Measurements from ENCODE around the gene CERS5. TPM values are rescaled to one million over a fixed set of nuclear protein-coding genes. Genes with fewer than 3 reads are reported as not detected.

CERS5 gene
- total RNA-seq, 8 experiments from 2014 or later, result 18.9 to 87.0 (median 57.7) TPM

- Histone ChIP-seq H3K4me3 (no peak overlapping the region), H3K27ac (no peak overlapping the region), H3K4me1 (replicated peaks in 1 of 2) (peaks cover 8 to 17% of the 10 kb centered on the region in 2 donors)
- in situ Hi-C loops (cut with MboI; ENCODE audit: low pct_unique_long_range_greater_than_20kb in 2 of 9, low sequenced_read_pairs in 9 of 9, unreplicated experiment in 9 of 9), result no loop called here
- ATAC-seq (replicated peaks in 6 of 8), result no peak
- 38 to 81% (median 65%) methylated on average over 2 to 4 of the region's 14 CpGs; no CpG with 5 or more reads in 6 of the 10 experiments for WGBS, 10 experiments
These were observed 62.5 kb downstream of the CERS5 start for GRCh38 chr12:50104417-50105366.

- Histone ChIP-seq H3K4me3 (no peak within 1 kb of the TSS), H3K4me1 (replicated peaks in 1 of 2) (peaks cover 8 to 15% of the 10 kb centered on the region in 2 donors), H3K27ac (no peak within 1 kb of the TSS)
- peak; percentile 60 to 94 (median 90) for ATAC-seq (replicated peaks in 6 of 8)
- 18 to 26% (median 20%) methylated on average over 1 to 6 of the region's 13 CpGs; no CpG with 5 or more reads in 6 of the 10 experiments for WGBS, 10 experiments
- in situ Hi-C loops (cut with MboI; ENCODE audit: low pct_unique_long_range_greater_than_20kb in 2 of 9, low sequenced_read_pairs in 9 of 9, unreplicated experiment in 9 of 9), result no loop called here
These were observed 63.3 kb downstream of the CERS5 start, which contains the start of gene GPD1 for GRCh38 chr12:50103767-50104321. Gene GPD1, plus strand, starts transcription at chr12:50104008. Its CDS starts 43 bp downstream, at chr12:50104051.

GRCh38 chr12:50103351-50103750 is 63.8 kb downstream of the CERS5 start:
- no peak for ATAC-seq (replicated peaks in 6 of 8)
- H3K27ac ChIP-seq, result no peak overlapping the region
- H3K4me3 ChIP-seq, result no peak overlapping the region
- 100% methylated on average over 1 of the region's 2 CpGs; no CpG with 5 or more reads in 7 of the 10 experiments for WGBS, 10 experiments
- peaks cover 8 to 15% of the 10 kb centered on the region in 2 donors for H3K4me1 ChIP-seq (replicated peaks in 1 of 2)
- in situ Hi-C loops (cut with MboI; ENCODE audit: low pct_unique_long_range_greater_than_20kb in 2 of 9, low sequenced_read_pairs in 9 of 9, unreplicated experiment in 9 of 9), result no loop called here

DNA sequence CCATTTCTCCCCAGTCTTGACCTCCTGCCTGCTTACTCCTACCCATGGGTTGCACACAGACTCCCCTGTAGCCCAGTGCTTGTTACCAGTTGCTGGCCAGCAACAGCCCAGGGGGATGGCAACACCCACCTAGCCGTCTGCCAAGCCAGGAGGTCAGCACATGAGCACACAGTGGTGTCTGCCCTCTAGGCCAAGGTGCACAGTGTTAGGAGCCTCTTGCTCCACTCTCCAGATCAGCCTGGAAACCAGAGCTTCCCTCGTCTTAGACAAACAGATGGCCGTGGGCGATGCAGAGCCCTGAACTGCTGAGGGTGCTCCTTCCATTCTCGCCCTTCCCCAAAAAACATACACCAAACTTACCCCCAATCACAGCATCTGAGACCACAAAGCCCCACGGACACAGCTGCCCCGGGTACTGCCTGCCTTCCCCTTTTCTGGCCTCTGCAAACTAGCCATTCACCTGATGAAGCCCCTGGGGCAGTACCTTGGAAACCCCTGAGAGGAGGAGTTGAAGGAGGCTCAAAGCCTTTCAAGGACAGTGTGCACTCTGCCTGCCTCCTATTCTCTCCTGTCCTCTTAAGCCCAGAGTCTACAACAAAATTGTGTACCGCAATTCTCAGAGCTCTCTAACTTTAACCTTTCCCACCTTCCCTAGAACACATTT is 64.4 kb downstream of the CERS5 start:
- Histone ChIP-seq H3K4me1 (replicated peaks in 1 of 2) (peaks cover 8 to 15% of the 10 kb centered on the region in 2 donors), H3K4me3 (no peak overlapping the region), H3K27ac (no peak overlapping the region)
- WGBS, 10 experiments, result 89 to 97% methylated on average over 5 to 7 of the region's 8 CpGs; no CpG with 5 or more reads in 8 of the 10 experiments
- no peak for ATAC-seq (replicated peaks in 6 of 8)
- in situ Hi-C loops (cut with MboI; ENCODE audit: low pct_unique_long_range_greater_than_20kb in 2 of 9, low sequenced_read_pairs in 9 of 9, unreplicated experiment in 9 of 9), result no loop called here

- in situ Hi-C loops (cut with MboI; ENCODE audit: low pct_unique_long_range_greater_than_20kb in 2 of 9, low sequenced_read_pairs in 9 of 9, unreplicated experiment in 9 of 9), result no loop called here
- 76 to 100% (median 100%) methylated on average over 1 to 2 of the region's 2 CpGs; no CpG with 5 or more reads in 3 of the 10 experiments for WGBS, 10 experiments
- H3K4me3 ChIP-seq, result no peak overlapping the region
- ATAC-seq (replicated peaks in 6 of 8), result no peak
- H3K27ac ChIP-seq, result no peak overlapping the region
- H3K4me1 ChIP-seq (replicated peaks in 1 of 2), result peaks cover 8 to 15% of the 10 kb centered on the region in 2 donors
These were observed 65.0 kb downstream of the CERS5 start for GRCh38 chr12:50102131-50102531.

- ATAC-seq (replicated peaks in 6 of 8), result peak in 4 of 8 experiments; percentile 3 to 27 (median 10)
- in situ Hi-C loops (cut with MboI; ENCODE audit: low pct_unique_long_range_greater_than_20kb in 2 of 9, low sequenced_read_pairs in 9 of 9, unreplicated experiment in 9 of 9), result no loop called here
- 0 to 100% (median 80%) methylated on average over 1 to 3 of the region's 3 CpGs; no CpG with 5 or more reads in 3 of the 10 experiments for WGBS, 10 experiments
- peaks cover 8 to 15% of the 10 kb centered on the region in 2 donors for H3K4me1 ChIP-seq (replicated peaks in 1 of 2)
- H3K4me3 ChIP-seq, result no peak overlapping the region
- no peak overlapping the region for H3K27ac ChIP-seq
These were observed 65.5 kb downstream of the CERS5 start for GRCh38 chr12:50101663-50102062.

DNA sequence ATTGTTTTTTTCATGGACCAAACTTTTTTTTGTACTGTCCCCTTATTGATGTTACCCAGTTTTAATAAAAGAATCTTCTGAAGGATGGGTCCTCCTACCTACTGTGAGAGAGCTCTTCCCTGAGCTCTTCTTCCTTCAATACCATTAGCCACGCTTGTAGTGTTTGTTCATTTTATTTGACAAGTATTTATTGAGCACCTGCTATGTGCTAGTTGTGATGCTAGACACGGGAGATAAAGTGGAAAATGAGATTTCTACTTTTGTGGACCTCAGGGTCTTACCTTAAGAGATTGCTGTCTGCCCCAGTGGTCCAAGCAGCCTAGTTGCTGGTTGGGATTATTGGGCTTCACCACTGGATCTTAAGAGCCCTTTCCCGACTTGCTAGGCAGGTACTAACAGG is 66.6 kb downstream of the CERS5 start:
- WGBS, 10 experiments, result 79 to 100% (median 98%) methylated on average over 1 to 3 of the region's 3 CpGs; no CpG with 5 or more reads in 2 of the 10 experiments
- Histone ChIP-seq H3K4me1 (replicated peaks in 1 of 2) (peaks cover 8 to 11% of the 10 kb centered on the region in 2 donors), H3K27ac (no peak overlapping the region), H3K4me3 (no peak overlapping the region)
- in situ Hi-C loops (cut with MboI; ENCODE audit: low pct_unique_long_range_greater_than_20kb in 2 of 9, low sequenced_read_pairs in 9 of 9, unreplicated experiment in 9 of 9), result no loop called here
- no peak for ATAC-seq (replicated peaks in 6 of 8)

DNA sequence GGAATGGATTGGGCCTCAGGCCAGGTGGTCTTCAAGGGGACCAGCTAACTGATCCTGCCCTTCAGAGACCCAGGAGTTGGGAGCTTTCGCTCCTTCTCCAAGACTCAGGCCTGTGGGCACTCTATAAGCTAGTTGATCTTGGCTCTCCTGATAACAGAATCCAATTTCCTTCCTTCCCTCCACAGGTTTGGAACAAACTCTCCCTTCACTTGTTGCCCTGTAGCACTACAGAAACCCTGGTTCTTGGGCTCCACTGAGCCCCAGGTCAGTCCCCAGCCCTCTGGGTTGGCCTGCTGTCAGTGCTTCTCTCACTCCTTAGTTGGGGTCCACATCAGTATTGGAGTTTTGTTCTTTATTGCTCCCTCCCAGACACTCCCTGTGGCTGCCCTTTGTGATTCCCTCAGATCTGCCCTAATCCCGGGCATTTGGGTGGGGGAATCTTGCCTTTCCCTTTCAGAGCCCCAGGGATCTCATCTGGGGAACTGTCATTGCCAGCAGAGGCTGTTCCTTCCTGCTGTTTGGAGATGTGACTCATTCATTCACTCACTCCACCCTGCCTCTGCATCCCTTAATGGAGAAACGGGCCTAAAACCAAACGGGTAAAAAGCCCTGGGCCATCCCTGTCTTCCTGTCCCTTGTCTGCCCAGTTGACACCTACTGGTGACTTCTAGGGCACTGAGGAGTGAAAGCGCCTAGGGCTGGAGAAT is 67.7 kb downstream of the CERS5 start:
- in situ Hi-C loops (cut with MboI; ENCODE audit: low pct_unique_long_range_greater_than_20kb in 2 of 9, low sequenced_read_pairs in 9 of 9, unreplicated experiment in 9 of 9), result no loop called here
- Histone ChIP-seq H3K4me3 (no peak overlapping the region), H3K27ac (no peak overlapping the region), H3K4me1 (replicated peaks in 1 of 2) (peaks cover 8 to 11% of the 10 kb centered on the region in 2 donors)
- 10 to 88% (median 39%) methylated on average over 1 to 2 of the region's 5 CpGs; no CpG with 5 or more reads in 6 of the 10 experiments for WGBS, 10 experiments
- ATAC-seq (replicated peaks in 6 of 8), result peak in 3 of 8 experiments; percentile 46 to 92 (median 90)

- no peak for ATAC-seq (replicated peaks in 6 of 8)
- in situ Hi-C loops (cut with MboI; ENCODE audit: low pct_unique_long_range_greater_than_20kb in 2 of 9, low sequenced_read_pairs in 9 of 9, unreplicated experiment in 9 of 9), result no loop called here
- Histone ChIP-seq H3K27ac (no peak overlapping the region), H3K4me3 (no peak overlapping the region), H3K4me1 (replicated peaks in 1 of 2) (peaks cover 0 to 2% of the 10 kb centered on the region in 2 donors)
- 86 to 100% (median 94%) methylated on average over 1 to 6 of the region's 6 CpGs; no CpG with 5 or more reads in 2 of the 10 experiments for WGBS, 10 experiments
These were observed 69.2 kb downstream of the CERS5 start for GRCh38 chr12:50097952-50098351.

- H3K4me3 ChIP-seq, result no peak overlapping the region
- peaks cover 3% of the 10 kb centered on the region in 2 donors for H3K4me1 ChIP-seq (replicated peaks in 1 of 2)
- no peak overlapping the region for H3K27ac ChIP-seq
- ATAC-seq (replicated peaks in 6 of 8), result no peak
- in situ Hi-C loops (cut with MboI; ENCODE audit: low pct_unique_long_range_greater_than_20kb in 2 of 9, low sequenced_read_pairs in 9 of 9, unreplicated experiment in 9 of 9), result no loop called here
- WGBS, 10 experiments, result 66 to 100% (median 88%) methylated on average over 1 to 5 of the region's 5 CpGs; no CpG with 5 or more reads in 2 of the 10 experiments
These were observed 76.8 kb downstream of the CERS5 start for GRCh38 chr12:50090391-50090790.

GRCh38 chr12:50089730-50090129 is 77.4 kb downstream of the CERS5 start:
- H3K27ac ChIP-seq, result no peak overlapping the region
- H3K4me3 ChIP-seq, result no peak overlapping the region
- in situ Hi-C loops (cut with MboI; ENCODE audit: low pct_unique_long_range_greater_than_20kb in 2 of 9, low sequenced_read_pairs in 9 of 9, unreplicated experiment in 9 of 9), result loop anchor here in 1 of 9 experiments (10.0 kb wide), 1 partner anchor 85 kb away; no protein-coding TSS in a partner anchor
- ATAC-seq (replicated peaks in 6 of 8), result no peak
- peaks cover 3% of the 10 kb centered on the region in 2 donors for H3K4me1 ChIP-seq (replicated peaks in 1 of 2)
- WGBS, 10 experiments, result 80 to 100% (median 100%) methylated on average over 1 to 2 of the region's 7 CpGs; no CpG with 5 or more reads in 7 of the 10 experiments

Measured in motor neuron (in vitro differentiated cells).